Posterior vena cava (tissue), 2 donors: ENCODE data around the gene PRR32. TPM values are rescaled to one million over a fixed set of nuclear protein-coding genes. Genes with fewer than 3 reads are reported as not detected.
"Not testable (repeated sequence)": the region's sequence is repeated elsewhere in the genome, so short reads cannot be mapped to it uniquely, and the experiment has no call there.

Experiments
- DNase-seq: peaks from one replicate; pipeline ENCODE4 v3.0.0-alpha.2; 2020; ENCODE audit warnings: low spot score
- intact Hi-C, 2 donors: fragments of 100-400 bp; cut with DNase I; formaldehyde crosslinking; loops; one replicate each; pipeline versions ENCODE4 v1.14.1 to v1.14.2; 2022 to 2023
- long read RNA-seq, 2 donors: library from polyadenylated mRNA; unstranded; transcript quantifications; one replicate each; pipeline ENCODE4 v2.0.0, GENCODE V29; 2020 to 2021
- total RNA-seq, 2 donors: library from RNA; stranded (reverse); fragmentation: NEBNext Ultra II Directional; extraction: Animal tissue kit (Norgen Biotek cat#: 25700); gene quantifications; one replicate each; pipeline ENCODE4 v1.2.1, GENCODE V29; 2021
- donor health status: DM: yes; HTN: yes; CAD: no.
- donor health status: DM: yes; HTN: yes; CAD: no.

PRR32 gene
- not detected for total RNA-seq
- long read RNA-seq, donor 1 = 0 reads
- long read RNA-seq, donor 2 = 0 reads

GRCh38 chrX:126819429-126819828, at the start of gene PRR32:
Gene PRR32, plus strand, starts transcription at chrX:126819729. Its CDS starts 115 bp downstream, at chrX:126819844.
- DNase-seq = no peak
- intact Hi-C loops = no loop called here

GRCh38 chrX:126770179-126770578, 49.4 kb upstream of the PRR32 start:
- intact Hi-C loops = no loop called here
- DNase-seq = no peak

- intact Hi-C loops = no loop called here
Measured at GRCh38 chrX:126785539-126785938, 34.0 kb upstream of the PRR32 start.

GRCh38 chrX:126799059-126799458, 20.5 kb upstream of the PRR32 start:
- intact Hi-C loops = no loop called here
- no peak for DNase-seq

More at GRCh38 chrX:126785539-126785938, 34.0 kb upstream of the PRR32 start:
- no peak for DNase-seq

- intact Hi-C loops, DNase-seq: not testable (repeated sequence)
Measured at GRCh38 chrX:126806784-126807183, 12.7 kb upstream of the PRR32 start.

- DNase-seq = no peak
- intact Hi-C loops = no loop called here
Measured at GRCh38 chrX:126815806-126816205, 3.7 kb upstream of the PRR32 start.

GRCh38 chrX:126820700-126821420, 1.3 kb downstream of the PRR32 start:
- intact Hi-C loops = no loop called here
- no peak for DNase-seq

DNA sequence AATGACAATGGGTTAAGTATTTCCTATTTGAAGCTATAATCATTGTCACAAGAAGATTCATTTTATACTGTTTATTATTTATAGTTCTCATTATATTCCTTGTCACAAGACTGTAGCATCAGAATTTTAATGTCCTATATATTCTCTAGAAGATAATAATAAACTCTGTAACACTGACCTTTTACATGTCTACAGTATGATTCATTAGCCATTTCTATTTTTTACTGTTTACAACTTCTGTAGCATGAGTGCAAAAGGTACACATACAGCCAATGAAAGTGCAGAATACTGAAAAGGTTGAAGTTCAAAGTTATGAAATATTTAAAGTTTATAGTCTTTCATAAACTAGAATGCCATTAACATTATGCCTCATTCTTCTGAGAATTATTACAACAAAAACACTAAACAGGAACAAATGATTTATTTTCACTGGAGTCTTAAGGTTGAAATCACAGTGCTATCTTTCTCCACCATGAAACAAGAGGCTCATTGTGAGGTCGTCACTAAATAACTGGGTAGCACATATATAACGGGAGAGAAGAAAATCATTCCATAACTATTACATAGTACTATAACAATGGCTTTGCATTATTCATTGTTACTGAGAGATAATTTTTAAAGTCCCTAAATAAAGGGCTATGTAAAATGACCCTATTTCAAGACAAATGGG, 4.9 kb downstream of the PRR32 start:
- DNase-seq = no peak
- intact Hi-C loops = no loop called here

GRCh38 chrX:126825566-126826193, 6.2 kb downstream of the PRR32 start:
- intact Hi-C loops = no loop called here
- no peak for DNase-seq

GRCh38 chrX:126836186-126836585, 16.7 kb downstream of the PRR32 start:
- intact Hi-C loops = loop anchor here in 1 of 2 donors (2.0 kb wide), 1 partner anchor 51 kb away; no protein-coding TSS in a partner anchor
- DNase-seq = no peak

DNA sequence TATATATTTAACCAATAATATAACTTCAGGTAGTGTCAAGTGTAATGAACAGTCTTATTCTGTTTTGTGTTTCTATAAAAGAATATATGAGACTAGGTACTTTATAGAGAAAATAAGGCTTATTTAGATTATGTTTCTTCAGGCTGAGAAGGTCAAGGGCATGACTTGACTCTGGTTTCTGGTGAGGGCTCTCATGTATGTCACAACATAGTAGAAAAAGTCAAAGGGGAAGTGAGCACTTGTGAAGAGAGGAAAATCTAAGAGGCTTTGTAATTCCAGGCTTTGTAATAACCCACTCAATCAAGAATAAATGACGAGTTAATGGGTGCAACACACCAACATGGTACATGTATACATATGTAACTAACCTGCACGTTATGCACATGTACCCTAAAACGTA, 27.6 kb downstream of the PRR32 start:
- no peak for DNase-seq
- intact Hi-C loops = no loop called here

GRCh38 chrX:126855839-126856524, 36.5 kb downstream of the PRR32 start:
- intact Hi-C loops = no loop called here
- no peak for DNase-seq
